Upper lobe of left lung (tissue), 4 donors: Measurements from ENCODE around the gene CD300A.

ENCODE experiments used
- CTCF ChIP-seq, 6 experiments: fragments of 450-650 bp in 4 of 6; fragments of 200-600 bp in 2 of 6; sonication (generic) in 2 of 6; IDR thresholded peaks; one replicate each; pipeline ENCODE4 v1.5.1; 2016 to 2019; ENCODE audit warnings: antibody characterized with exemption in 6 of 6
- EP300 ChIP-seq, 4 donors: sonication (generic); formaldehyde crosslinking; IDR thresholded peaks; one replicate each; pipeline ENCODE4 v1.5.1; 2017; ENCODE audit warnings: antibody characterized with exemption in 4 of 4, control low read depth in 2 of 4

GRCh38 chr17:74449773-74450172 lies 16.7 kb upstream of the CD300A start:
- TF ChIP-seq EP300 (IDR thresholded peaks at IDR 0.05) (no peak), CTCF (IDR thresholded peaks at IDR 0.05) (no peak)
